ENCODE measurements around the gene KRT3. TPM values are rescaled to one million over a fixed set of nuclear protein-coding genes. Genes with fewer than 3 reads are reported as not detected.

Gene KRT3
- total RNA-seq, 2 experiments from 2014 or later, result not detected

Other genes starting within 250 kb of the KRT3 start
- gene KRT71, start 243.0 kb downstream of the KRT3 start, total RNA-seq, result not detected
- not detected for gene KRT74, start 222.3 kb downstream of the KRT3 start, total RNA-seq
- under 1 TPM in 1 of 2 experiments, not detected in 1; 0.17 TPM for gene KRT72, start 194.7 kb downstream of the KRT3 start, total RNA-seq
- under 1 TPM in 1 of 2 experiments, not detected in 1; 0.19 TPM for gene KRT73, start 177.6 kb downstream of the KRT3 start, total RNA-seq
- gene KRT2, start 143.9 kb downstream of the KRT3 start, total RNA-seq, result not detected
- not detected for gene KRT1, start 115.7 kb downstream of the KRT3 start, total RNA-seq
- gene KRT77, start 92.6 kb downstream of the KRT3 start, total RNA-seq, result not detected
- not detected for gene KRT76, start 18.8 kb downstream of the KRT3 start, total RNA-seq
- not detected for gene KRT4, start 18.0 kb upstream of the KRT3 start, total RNA-seq
- not detected for gene KRT79, start 38.2 kb upstream of the KRT3 start, total RNA-seq
- not detected for gene KRT78, start 52.9 kb upstream of the KRT3 start, total RNA-seq
- under 1 TPM; 0.51 to 0.67 TPM for gene KRT8, start 109.0 kb upstream of the KRT3 start, total RNA-seq
- gene KRT18, start 153.0 kb upstream of the KRT3 start, total RNA-seq, result 1 to 10 TPM; 4.9 to 5.6 TPM
- 100 to 1,000 TPM; 686 to 718 TPM for gene EIF4B, start 210.3 kb upstream of the KRT3 start, total RNA-seq